ENCODE results near the gene GRIA3. TPM values are rescaled to one million over a fixed set of nuclear protein-coding genes. Genes with fewer than 3 reads are reported as not detected.

The GRIA3 gene
- polyA plus RNA-seq, 1 of the 3 experiments (the other 2 are of a cell fraction) = 0.15 TPM

DNA sequence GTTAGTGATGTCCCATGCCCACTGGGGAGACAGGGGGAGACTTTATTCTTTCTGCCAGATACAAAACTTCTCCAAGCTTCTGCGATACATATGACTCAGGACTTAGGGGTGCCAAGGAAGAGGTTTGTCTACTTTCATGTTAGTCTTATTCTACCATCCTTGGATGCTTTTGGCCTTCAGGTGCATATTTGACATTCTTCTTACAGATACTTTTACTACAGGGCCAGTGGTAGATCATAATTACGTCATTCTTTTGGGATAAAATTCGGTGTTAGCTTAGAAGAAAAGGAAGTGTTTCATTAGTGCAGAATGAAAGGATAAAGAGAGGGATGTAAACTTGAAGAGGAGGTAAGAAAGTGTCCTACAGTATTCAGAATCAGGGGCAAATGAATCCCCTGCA lies 303.6 kb downstream of the GRIA3 start:
- Histone ChIP-seq H4K20me1 (ENCODE audit: insufficient read depth) (no peaks in the 10 kb centered on the region), H3K9me2 (no peaks in the 10 kb centered on the region), H2AFZ (ENCODE audit: low read depth) (no peak overlapping the region), H3K79me2 (ENCODE audit: insufficient read depth) (no peaks in the 10 kb centered on the region), H3K27ac (ENCODE audit: low read depth in 2 of 2, low read length in 1 of 2) (no peak overlapping the region), H3K4me3 (ENCODE audit: low read depth in 2 of 2, low read length in 1 of 2) (no peak overlapping the region), H3K36me3 (replicated peaks in 1 of 2; ENCODE audit: control insufficient read depth in 1 of 2, insufficient read depth in 2 of 2, low read length in 1 of 2) (no peaks in the 10 kb centered on the region), H3K4me1 (ENCODE audit: control insufficient read depth in 1 of 2, insufficient read depth in 2 of 2, low read depth in 1 of 2, low read length in 1 of 2) (no peaks in the 10 kb centered on the region; a peak in 2 of 4 replicates), H3F3A (replicated peaks; ENCODE audit: insufficient read depth) (no peaks in the 10 kb centered on the region), H3K9me3 (no peaks in the 10 kb centered on the region), H3K4me2 (no peak overlapping the region), H3K27me3 (ENCODE audit: insufficient read depth) (no peaks in the 10 kb centered on the region), H3K9ac (no peak overlapping the region)
- POLR2A ChIA-PET = no interaction called here
- TF ChIP-seq USF1 (IDR thresholded peaks at IDR 0.05; ENCODE audit: borderline replicate concordance, low read depth) (no peak), FOXM1 (IDR thresholded peaks at IDR 0.05; ENCODE audit: low read depth) (no peak), MEF2A (IDR thresholded peaks at IDR 0.05; ENCODE audit: borderline replicate concordance, low read depth) (no peak), EP300 (IDR thresholded peaks at IDR 0.05; ENCODE audit: borderline replicate concordance in 1 of 2, low read depth in 1 of 2, low read length in 1 of 2) (no peak)
- TF ChIP-seq, protein P1, sequence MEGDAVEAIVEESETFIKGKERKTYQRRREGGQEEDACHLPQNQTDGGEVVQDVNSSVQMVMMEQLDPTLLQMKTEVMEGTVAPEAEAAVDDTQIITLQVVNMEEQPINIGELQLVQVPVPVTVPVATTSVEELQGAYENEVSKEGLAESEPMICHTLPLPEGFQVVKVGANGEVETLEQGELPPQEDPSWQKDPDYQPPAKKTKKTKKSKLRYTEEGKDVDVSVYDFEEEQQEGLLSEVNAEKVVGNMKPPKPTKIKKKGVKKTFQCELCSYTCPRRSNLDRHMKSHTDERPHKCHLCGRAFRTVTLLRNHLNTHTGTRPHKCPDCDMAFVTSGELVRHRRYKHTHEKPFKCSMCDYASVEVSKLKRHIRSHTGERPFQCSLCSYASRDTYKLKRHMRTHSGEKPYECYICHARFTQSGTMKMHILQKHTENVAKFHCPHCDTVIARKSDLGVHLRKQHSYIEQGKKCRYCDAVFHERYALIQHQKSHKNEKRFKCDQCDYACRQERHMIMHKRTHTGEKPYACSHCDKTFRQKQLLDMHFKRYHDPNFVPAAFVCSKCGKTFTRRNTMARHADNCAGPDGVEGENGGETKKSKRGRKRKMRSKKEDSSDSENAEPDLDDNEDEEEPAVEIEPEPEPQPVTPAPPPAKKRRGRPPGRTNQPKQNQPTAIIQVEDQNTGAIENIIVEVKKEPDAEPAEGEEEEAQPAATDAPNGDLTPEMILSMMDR (IDR thresholded peaks at IDR 0.05) = no peak
- 22% methylated on average over 3 of the region's 3 CpGs for WGBS (ENCODE audit: low lambda C conversion rate)
- CTCF ChIA-PET = no interaction called here
- no peak for DNase-seq

DNA sequence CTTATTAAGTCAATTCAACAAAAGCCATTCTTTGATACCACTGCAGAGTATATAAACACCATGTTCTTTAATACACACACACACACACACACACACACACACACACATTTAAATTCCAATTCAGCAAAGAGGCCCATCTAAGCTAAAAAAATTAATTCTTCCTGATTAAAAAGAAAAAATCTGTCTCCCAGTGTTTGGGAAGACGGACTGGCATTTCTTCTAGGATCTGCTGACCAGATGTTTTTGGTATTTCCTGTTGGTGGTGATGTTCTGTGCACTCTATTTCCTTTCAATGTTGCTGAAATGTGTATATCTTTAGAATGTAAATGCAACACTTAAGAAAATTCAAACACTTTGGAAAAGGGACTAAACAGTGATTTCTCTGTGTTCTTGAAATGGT lies 304.9 kb downstream of the GRIA3 start:
- ChIA-PET POLR2A (no interaction called here), CTCF (no interaction called here)
- no peak overlapping the region for H3K4me2 ChIP-seq
- DNase-seq = no peak
- no peak overlapping the region for H2AFZ ChIP-seq (ENCODE audit: low read depth)
- no peaks in the 10 kb centered on the region for H3K9me2 ChIP-seq
- no peaks in the 10 kb centered on the region; a peak in 2 of 4 replicates for H3K4me1 ChIP-seq (ENCODE audit: control insufficient read depth in 1 of 2, insufficient read depth in 2 of 2, low read depth in 1 of 2, low read length in 1 of 2)
- TF ChIP-seq FOSL2 (IDR thresholded peaks at IDR 0.05; ENCODE audit: borderline replicate concordance, low read depth) = no peak
- TF ChIP-seq TCF12 (IDR thresholded peaks at IDR 0.05) = 0 out of 2 replicates have a peak, but pooled peaks have one; percentile 10
- no peak for TF ChIP-seq MXI1 (IDR thresholded peaks at IDR 0.05; ENCODE audit: low read depth, low read length)
- no peak for TF ChIP-seq ELF1 (IDR thresholded peaks at IDR 0.05)
- TF ChIP-seq SIN3A (IDR thresholded peaks at IDR 0.05; ENCODE audit: borderline replicate concordance, low read depth, low read length) = no peak
- no peak for TF ChIP-seq EP300 (IDR thresholded peaks at IDR 0.05; ENCODE audit: borderline replicate concordance in 1 of 2, low read depth in 1 of 2, low read length in 1 of 2)
- no peak for TF ChIP-seq NFIC (IDR thresholded peaks at IDR 0.05; ENCODE audit: borderline replicate concordance)
- WGBS (ENCODE audit: low lambda C conversion rate) = 16% methylated on average over 1 of the region's 1 CpG
- no peaks in the 10 kb centered on the region for H3K27me3 ChIP-seq (ENCODE audit: insufficient read depth)
- no peak overlapping the region for H3K9ac ChIP-seq
- no peaks in the 10 kb centered on the region for H3K79me2 ChIP-seq (ENCODE audit: insufficient read depth)
- H4K20me1 ChIP-seq (ENCODE audit: insufficient read depth) = no peaks in the 10 kb centered on the region
- no peaks in the 10 kb centered on the region for H3K36me3 ChIP-seq (replicated peaks in 1 of 2; ENCODE audit: control insufficient read depth in 1 of 2, insufficient read depth in 2 of 2, low read length in 1 of 2)
- H3F3A ChIP-seq (replicated peaks; ENCODE audit: insufficient read depth) = no peaks in the 10 kb centered on the region
- no peak overlapping the region for H3K27ac ChIP-seq (ENCODE audit: low read depth in 2 of 2, low read length in 1 of 2)
- no peaks in the 10 kb centered on the region for H3K9me3 ChIP-seq
- H3K4me3 ChIP-seq (ENCODE audit: low read depth in 2 of 2, low read length in 1 of 2) = no peak overlapping the region
